Natural killer cell (primary cell): ENCODE measurements around the gene SNAPC5. TPM values are rescaled to one million over a fixed set of nuclear protein-coding genes. Genes with fewer than 3 reads are reported as not detected.

ENCODE experiments used
- ATAC-seq, 3 donors: fragments of 150-1000 bp in 2 of 3; fragments of 200-7000 bp in 1 of 3; cut with Tn5 transposase; 1 replicate in 1 of 3; 2 replicates in 2 of 3; pipeline ENCODE4 v1.10.0; 2021; ENCODE audit warnings: mild to moderate bottlenecking in 2 of 3, moderate library complexity in 2 of 3
- DNase-seq, 2 donors: peaks; one replicate each; pipeline versions ENCODE4 v3.0.0 to v3.0.0-alpha.2; 2013 to 2021; ENCODE audit warnings: mixed read lengths in 1 of 2
- H3K27ac ChIP-seq: one replicate; pipeline ENCODE4 v1.5.1; 2013; ENCODE audit warnings: mild to moderate bottlenecking, low read length
- H3K27me3 ChIP-seq: one replicate; pipeline ENCODE4 v1.6.1; 2013; ENCODE audit warnings: low read length; ENCODE audit not compliant: control insufficient read depth, insufficient read depth
- H3K36me3 ChIP-seq: one replicate; pipeline ENCODE4 v1.6.1; 2013; ENCODE audit warnings: low read length; ENCODE audit not compliant: control insufficient read depth, insufficient read depth
- H3K4me1 ChIP-seq: one replicate; pipeline ENCODE4 v1.6.1; 2013; ENCODE audit warnings: low read length; ENCODE audit not compliant: control insufficient read depth, insufficient read depth
- H3K4me3 ChIP-seq: one replicate; pipeline ENCODE4 v1.5.1; 2013; ENCODE audit warnings: low read length
- H3K9me3 ChIP-seq: one replicate; pipeline ENCODE4 v1.6.1; 2013; ENCODE audit warnings: low read length; ENCODE audit not compliant: control insufficient read depth, insufficient read depth
- H3K27ac Mint-ChIP-seq, 2 donors: one replicate each; pipeline ENCODE4 v1.8.0; 2022; ENCODE audit warnings: mild to moderate bottlenecking in 2 of 2, mixed read lengths in 2 of 2, moderate library complexity in 1 of 2
- H3K27me3 Mint-ChIP-seq, 2 donors: one replicate each; pipeline ENCODE4 v1.8.0; 2022; ENCODE audit warnings: low read depth in 2 of 2, mixed read lengths in 2 of 2
- H3K36me3 Mint-ChIP-seq: one replicate; pipeline ENCODE4 v1.8.0; 2022; ENCODE audit warnings: mixed read lengths
- H3K4me1 Mint-ChIP-seq, 2 donors: one replicate each; pipeline ENCODE4 v1.8.0; 2022; ENCODE audit warnings: mixed read lengths in 2 of 2
- H3K4me3 Mint-ChIP-seq: one replicate; pipeline ENCODE4 v1.8.0; 2022; ENCODE audit warnings: mild to moderate bottlenecking, moderate library complexity, mixed read lengths
- H3K9me3 Mint-ChIP-seq, 2 donors: one replicate each; pipeline ENCODE4 v1.8.0; 2022; ENCODE audit warnings: mixed read lengths in 2 of 2
- WGBS: methylation state at CpG from one replicate; pipeline ENCODE4 v1.1.7; 2013; ENCODE audit warnings: missing lambda C conversion rate; ENCODE audit not compliant: insufficient coverage; 5-methylcytosine and 5-hydroxymethylcytosine counted together
- intact Hi-C: fragments of 100-400 bp; cut with micrococcal nuclease; formaldehyde crosslinking; loops from one replicate; pipeline ENCODE4 v1.14.2; 2022
- total RNA-seq, 4 donors: library from RNA; stranded (reverse); fragments of 120-200 nt in 1 of 4; gene quantifications; one replicate each; pipeline versions ENCODE4 v1.2.3 to v1.2.4, GENCODE V29; 2013 to 2022
- TF ChIP-seq, protein P1 (sequence below): fragments of 200-600 bp; IDR thresholded peaks from one replicate; pipeline ENCODE4 v1.8.0; 2022; ENCODE audit warnings: antibody characterized with exemption

SNAPC5 gene, protein sequence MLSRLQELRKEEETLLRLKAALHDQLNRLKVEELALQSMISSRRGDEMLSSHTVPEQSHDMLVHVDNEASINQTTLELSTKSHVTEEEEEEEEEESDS
- 10 to 100 TPM; 17.2 to 25.2 (median 24.3) TPM for total RNA-seq
- 32.9 TPM for total RNA-seq (2013)

DNA sequence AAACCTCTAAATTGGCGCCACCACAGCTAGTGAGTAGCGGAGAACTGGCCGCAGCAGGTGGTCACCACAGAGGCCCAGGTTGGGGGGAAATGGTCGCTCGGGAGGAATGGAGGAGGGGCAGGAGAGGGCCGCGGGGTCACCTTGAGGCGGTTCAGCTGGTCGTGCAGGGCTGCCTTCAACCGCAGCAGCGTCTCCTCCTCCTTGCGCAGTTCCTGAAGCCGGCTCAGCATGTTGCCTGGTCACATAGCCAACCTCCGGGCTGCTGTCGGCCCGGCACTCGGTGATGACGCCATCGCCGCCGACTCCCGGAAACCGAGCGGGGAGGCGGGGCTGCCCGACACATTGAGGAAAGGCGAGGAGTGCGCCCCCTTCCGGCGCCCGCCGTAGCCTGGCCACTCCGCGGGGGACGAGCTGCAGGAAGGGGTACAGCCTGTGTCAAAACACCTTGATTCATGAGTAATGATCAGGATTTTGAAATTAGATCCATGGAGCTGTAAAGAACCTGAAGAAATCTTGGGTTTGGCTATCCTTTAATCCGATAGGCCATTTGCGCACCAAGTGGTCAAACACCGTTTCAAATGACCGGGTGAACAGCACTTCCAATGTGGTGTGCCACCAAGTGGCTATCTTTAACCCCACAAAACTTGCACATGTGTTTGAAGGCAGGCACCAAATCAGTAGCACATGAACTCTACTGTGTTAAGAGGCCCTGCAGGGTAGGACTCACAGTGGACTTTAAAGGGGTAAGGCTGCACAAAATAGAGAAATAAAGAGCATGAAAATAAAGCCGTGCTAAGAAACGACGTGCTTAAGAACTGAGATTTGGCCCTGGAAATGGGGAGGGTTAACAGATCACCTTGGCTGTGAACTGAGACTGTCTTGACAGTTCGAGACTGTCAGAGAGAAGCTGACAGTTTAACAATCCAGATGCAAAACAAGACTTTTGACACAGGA, at the start of gene SNAPC5:
TSS of gene SNAPC5 (minus strand) at position 261 of the 954 bp plus-strand sequence. CDS start at position 230, 31 bp downstream.
- H3K27me3 Mint-ChIP-seq, result no peaks in the 10 kb centered on the region
- DNase-seq (peak; percentile 98), ATAC-seq (peak; percentile 95 to 98 (median 96))
- Histone ChIP-seq H3K4me3 (peak within 1 kb of the TSS; percentile 79), H3K27me3 (no peaks in the 10 kb centered on the region), H3K9me3 (no peaks in the 10 kb centered on the region), H3K36me3 (peaks cover 70% of the 10 kb centered on the region), H3K4me1 (peaks cover 25% of the 10 kb centered on the region), H3K27ac (peak within 1 kb of the TSS; percentile 82)
- intact Hi-C loops, result loop anchor here (1.0 kb wide), 4 partner anchors 8 to 141 kb away; partner anchors contain the start of genes MAP2K1, TIPIN and ZWILCH
- H3K36me3 Mint-ChIP-seq, result peaks cover 8% of the 10 kb centered on the region
- WGBS, result 11% methylated on average over 43 of the region's 43 CpGs
- no peaks in the 10 kb centered on the region for H3K9me3 Mint-ChIP-seq
- peak within 1 kb of the TSS; percentile 92 for H3K4me3 Mint-ChIP-seq
- peaks cover 18 to 36% of the 10 kb centered on the region in 2 donors for H3K4me1 Mint-ChIP-seq
- TF ChIP-seq, protein P1, sequence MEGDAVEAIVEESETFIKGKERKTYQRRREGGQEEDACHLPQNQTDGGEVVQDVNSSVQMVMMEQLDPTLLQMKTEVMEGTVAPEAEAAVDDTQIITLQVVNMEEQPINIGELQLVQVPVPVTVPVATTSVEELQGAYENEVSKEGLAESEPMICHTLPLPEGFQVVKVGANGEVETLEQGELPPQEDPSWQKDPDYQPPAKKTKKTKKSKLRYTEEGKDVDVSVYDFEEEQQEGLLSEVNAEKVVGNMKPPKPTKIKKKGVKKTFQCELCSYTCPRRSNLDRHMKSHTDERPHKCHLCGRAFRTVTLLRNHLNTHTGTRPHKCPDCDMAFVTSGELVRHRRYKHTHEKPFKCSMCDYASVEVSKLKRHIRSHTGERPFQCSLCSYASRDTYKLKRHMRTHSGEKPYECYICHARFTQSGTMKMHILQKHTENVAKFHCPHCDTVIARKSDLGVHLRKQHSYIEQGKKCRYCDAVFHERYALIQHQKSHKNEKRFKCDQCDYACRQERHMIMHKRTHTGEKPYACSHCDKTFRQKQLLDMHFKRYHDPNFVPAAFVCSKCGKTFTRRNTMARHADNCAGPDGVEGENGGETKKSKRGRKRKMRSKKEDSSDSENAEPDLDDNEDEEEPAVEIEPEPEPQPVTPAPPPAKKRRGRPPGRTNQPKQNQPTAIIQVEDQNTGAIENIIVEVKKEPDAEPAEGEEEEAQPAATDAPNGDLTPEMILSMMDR, result peak; percentile 99
- peak within 1 kb of the TSS; percentile 93 to 97 for H3K27ac Mint-ChIP-seq

DNA sequence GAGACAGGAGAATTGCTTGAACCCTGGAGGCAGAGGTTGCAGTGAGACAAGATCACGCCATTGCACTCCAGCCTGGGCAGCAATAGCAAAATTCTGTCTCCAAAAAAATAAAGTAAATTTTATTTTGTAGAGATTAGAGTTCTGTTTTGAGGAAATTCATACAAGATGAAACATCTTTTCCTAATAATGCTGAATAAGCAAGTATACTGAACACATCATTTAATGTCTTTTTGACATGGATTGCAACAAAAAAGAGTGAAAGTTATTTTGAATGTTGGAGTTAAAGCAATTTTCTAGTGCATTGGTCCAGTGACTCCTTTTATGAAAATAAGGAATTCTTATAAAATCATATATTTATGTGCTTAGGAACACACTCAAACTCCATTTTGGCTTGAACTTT, 47.7 kb upstream of the SNAPC5 start:
- H3K36me3 ChIP-seq, result peaks cover 17% of the 10 kb centered on the region
- intact Hi-C loops, result no loop called here
- no peaks in the 10 kb centered on the region for H3K4me1 Mint-ChIP-seq

DNA sequence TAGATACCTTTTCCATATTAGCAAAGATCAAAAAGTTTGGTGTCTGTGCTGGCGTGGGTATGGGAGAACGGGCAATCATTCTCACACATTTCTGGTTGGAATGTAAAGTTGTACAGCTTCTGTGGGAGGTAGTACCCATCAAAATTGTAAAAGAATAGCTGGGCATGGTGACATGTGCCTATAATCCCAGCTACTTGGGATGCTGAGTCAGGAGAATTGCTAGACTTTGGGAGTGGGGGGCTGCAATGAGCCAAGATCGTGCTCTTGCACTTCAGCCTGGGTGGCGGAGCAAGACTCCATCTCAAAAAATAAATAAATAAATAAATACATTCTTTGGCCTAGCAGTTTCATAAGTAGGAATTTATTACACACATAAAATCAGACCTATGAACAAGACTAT, 45.3 kb upstream of the SNAPC5 start:
- H3K4me1 Mint-ChIP-seq, result no peaks in the 10 kb centered on the region
- DNase-seq (no peak), ATAC-seq (no peak)
- H3K27ac ChIP-seq, result no peak overlapping the region
- no peak overlapping the region for H3K4me3 ChIP-seq
- no peaks in the 10 kb centered on the region for H3K27me3 Mint-ChIP-seq
- no peaks in the 10 kb centered on the region for H3K9me3 Mint-ChIP-seq
- H3K9me3 ChIP-seq, result no peaks in the 10 kb centered on the region
- WGBS, result 100% methylated on average over 2 of the region's 4 CpGs
- H3K4me3 Mint-ChIP-seq, result no peak overlapping the region
- H3K27me3 ChIP-seq, result no peaks in the 10 kb centered on the region
- H3K27ac Mint-ChIP-seq, result no peak overlapping the region
- H3K36me3 ChIP-seq, result peaks cover 8% of the 10 kb centered on the region
- H3K4me1 ChIP-seq, result no peaks in the 10 kb centered on the region
- TF ChIP-seq, protein P1, result no peak
- peaks cover 8% of the 10 kb centered on the region for H3K36me3 Mint-ChIP-seq
- intact Hi-C loops, result no loop called here

More for the DNA sequence above, 47.7 kb upstream of the SNAPC5 start:
- Mint-ChIP-seq H3K27me3 (no peaks in the 10 kb centered on the region), H3K4me3 (no peak overlapping the region), H3K27ac (no peak overlapping the region), H3K36me3 (no peaks in the 10 kb centered on the region), H3K9me3 (no peaks in the 10 kb centered on the region)
- DNase-seq (no peak), ATAC-seq (no peak)
- TF ChIP-seq, protein P1, result no peak
- no peak overlapping the region for H3K4me3 ChIP-seq
- no peaks in the 10 kb centered on the region for H3K9me3 ChIP-seq
- H3K4me1 ChIP-seq, result no peaks in the 10 kb centered on the region
- WGBS, result 88% methylated on average over 1 of the region's 1 CpG
- no peak overlapping the region for H3K27ac ChIP-seq
- H3K27me3 ChIP-seq, result no peaks in the 10 kb centered on the region
